ENCODE measurements around the gene LRIG1.

The LRIG1 gene

GRCh38 chr3:66538390-66538789, 37.6 kb upstream of the LRIG1 start:
- Histone ChIP-seq H3K36me3 (ENCODE audit: control insufficient read depth, insufficient read depth, low read length) (no peaks in the 10 kb centered on the region), H3K27me3 (replicated peaks; ENCODE audit: control insufficient read depth, insufficient read depth, low read length) (no peaks in the 10 kb centered on the region), H3K4me3 (replicated peaks; ENCODE audit: low read depth, low read length) (no peak overlapping the region)
- TF ChIP-seq, protein P1, sequence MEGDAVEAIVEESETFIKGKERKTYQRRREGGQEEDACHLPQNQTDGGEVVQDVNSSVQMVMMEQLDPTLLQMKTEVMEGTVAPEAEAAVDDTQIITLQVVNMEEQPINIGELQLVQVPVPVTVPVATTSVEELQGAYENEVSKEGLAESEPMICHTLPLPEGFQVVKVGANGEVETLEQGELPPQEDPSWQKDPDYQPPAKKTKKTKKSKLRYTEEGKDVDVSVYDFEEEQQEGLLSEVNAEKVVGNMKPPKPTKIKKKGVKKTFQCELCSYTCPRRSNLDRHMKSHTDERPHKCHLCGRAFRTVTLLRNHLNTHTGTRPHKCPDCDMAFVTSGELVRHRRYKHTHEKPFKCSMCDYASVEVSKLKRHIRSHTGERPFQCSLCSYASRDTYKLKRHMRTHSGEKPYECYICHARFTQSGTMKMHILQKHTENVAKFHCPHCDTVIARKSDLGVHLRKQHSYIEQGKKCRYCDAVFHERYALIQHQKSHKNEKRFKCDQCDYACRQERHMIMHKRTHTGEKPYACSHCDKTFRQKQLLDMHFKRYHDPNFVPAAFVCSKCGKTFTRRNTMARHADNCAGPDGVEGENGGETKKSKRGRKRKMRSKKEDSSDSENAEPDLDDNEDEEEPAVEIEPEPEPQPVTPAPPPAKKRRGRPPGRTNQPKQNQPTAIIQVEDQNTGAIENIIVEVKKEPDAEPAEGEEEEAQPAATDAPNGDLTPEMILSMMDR (IDR thresholded peaks at IDR 0.05; ENCODE audit: insufficient read depth, low read length, poor library complexity, severe bottlenecking), result no peak
- no peak for DNase-seq (ENCODE audit: extremely low read depth, insufficient read length)

- TF ChIP-seq, protein P1 (IDR thresholded peaks at IDR 0.05; ENCODE audit: insufficient read depth, low read length, poor library complexity, severe bottlenecking), result no peak
Measured at GRCh38 chr3:66537735-66538134, 36.9 kb upstream of the LRIG1 start.

DNA sequence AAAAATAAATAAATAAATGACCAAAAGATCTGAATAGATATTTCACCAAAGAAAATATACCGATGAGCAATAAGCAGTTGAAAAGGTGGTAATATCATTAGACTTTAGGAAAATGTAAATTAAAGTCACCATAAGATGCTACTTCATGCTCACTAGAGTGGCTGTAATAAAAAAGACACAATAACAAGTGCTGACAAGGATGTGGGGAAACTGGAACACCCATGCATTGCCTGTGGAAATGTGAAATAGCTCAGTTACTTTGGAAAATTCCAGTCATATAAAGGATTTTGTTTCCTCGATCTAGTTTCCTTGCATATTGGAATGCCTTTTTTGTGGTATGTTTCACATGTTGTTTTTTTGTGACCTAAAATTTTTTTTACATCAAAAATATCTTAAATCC, 36.0 kb upstream of the LRIG1 start:
- DNase-seq (ENCODE audit: extremely low read depth, insufficient read length), result no peak
- TF ChIP-seq, protein P1 (IDR thresholded peaks at IDR 0.05; ENCODE audit: insufficient read depth, low read length, poor library complexity, severe bottlenecking), result no peak
- H3K27me3 ChIP-seq (replicated peaks; ENCODE audit: control insufficient read depth, insufficient read depth, low read length), result no peaks in the 10 kb centered on the region
- H3K4me3 ChIP-seq (replicated peaks; ENCODE audit: low read depth, low read length), result no peak overlapping the region
- no peaks in the 10 kb centered on the region for H3K36me3 ChIP-seq (ENCODE audit: control insufficient read depth, insufficient read depth, low read length)

More at GRCh38 chr3:66537735-66538134, 36.9 kb upstream of the LRIG1 start:
- H3K4me3 ChIP-seq (replicated peaks; ENCODE audit: low read depth, low read length), result no peak overlapping the region
- DNase-seq (ENCODE audit: extremely low read depth, insufficient read length), result no peak
- H3K36me3 ChIP-seq (ENCODE audit: control insufficient read depth, insufficient read depth, low read length), result no peaks in the 10 kb centered on the region
- no peaks in the 10 kb centered on the region for H3K27me3 ChIP-seq (replicated peaks; ENCODE audit: control insufficient read depth, insufficient read depth, low read length)

DNA sequence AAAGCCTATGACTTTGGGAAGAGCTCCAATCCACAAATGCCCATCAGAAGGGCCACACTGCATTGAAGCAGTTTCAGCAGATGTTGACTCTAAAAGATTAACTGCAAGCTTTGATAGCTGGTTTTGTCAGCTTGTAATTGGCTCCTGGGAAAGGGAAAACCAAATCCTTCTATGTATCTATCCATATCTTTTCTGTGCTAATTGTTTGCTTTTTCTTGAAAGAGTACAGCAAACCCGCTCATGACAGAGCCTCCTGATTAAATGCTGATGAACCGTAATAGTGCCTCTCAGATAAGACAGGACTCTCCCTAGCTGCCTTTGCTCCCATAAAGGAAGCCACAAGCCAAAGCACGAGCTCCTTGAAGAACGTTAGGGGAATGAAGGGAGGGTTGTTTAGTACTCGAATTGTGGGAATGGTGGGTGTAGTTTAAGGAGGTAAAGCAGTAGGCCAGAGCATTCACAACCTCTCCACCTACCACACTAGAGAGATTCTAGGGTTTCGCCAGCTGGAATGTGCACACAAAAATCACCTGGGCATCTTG, 33.6 kb upstream of the LRIG1 start:
- TF ChIP-seq, protein P1 (IDR thresholded peaks at IDR 0.05; ENCODE audit: insufficient read depth, low read length, poor library complexity, severe bottlenecking), result no peak
- Histone ChIP-seq H3K36me3 (ENCODE audit: control insufficient read depth, insufficient read depth, low read length) (no peaks in the 10 kb centered on the region), H3K4me3 (replicated peaks; ENCODE audit: low read depth, low read length) (no peak overlapping the region), H3K27me3 (replicated peaks; ENCODE audit: control insufficient read depth, insufficient read depth, low read length) (no peaks in the 10 kb centered on the region)
- DNase-seq (ENCODE audit: extremely low read depth, insufficient read length), result no peak

GRCh38 chr3:66532613-66533012, 31.8 kb upstream of the LRIG1 start:
- Histone ChIP-seq H3K27me3 (replicated peaks; ENCODE audit: control insufficient read depth, insufficient read depth, low read length) (no peaks in the 10 kb centered on the region), H3K36me3 (ENCODE audit: control insufficient read depth, insufficient read depth, low read length) (no peaks in the 10 kb centered on the region), H3K4me3 (replicated peaks; ENCODE audit: low read depth, low read length) (no peak overlapping the region)
- TF ChIP-seq, protein P1 (IDR thresholded peaks at IDR 0.05; ENCODE audit: insufficient read depth, low read length, poor library complexity, severe bottlenecking), result no peak
- DNase-seq (ENCODE audit: extremely low read depth, insufficient read length), result no peak

DNA sequence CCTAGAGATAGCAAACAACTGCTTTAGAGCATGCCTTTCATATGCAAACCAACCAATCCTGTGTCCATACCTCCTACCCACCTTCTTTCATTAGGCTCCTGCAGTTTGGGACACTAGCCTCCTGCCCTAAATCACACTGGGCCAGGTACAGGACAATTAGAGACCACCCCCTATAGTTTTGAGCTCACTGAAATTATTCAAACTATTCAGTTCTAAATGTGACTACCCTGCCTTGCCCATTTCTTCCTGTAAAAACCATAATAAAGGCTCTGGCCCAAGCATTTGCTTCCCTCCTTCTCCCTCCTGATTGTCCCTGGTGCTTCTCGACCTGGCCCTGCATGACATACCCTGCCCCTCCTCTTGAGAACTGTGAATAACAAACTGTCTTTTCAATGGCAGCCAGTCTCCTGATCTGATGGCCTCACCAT, 31.4 kb upstream of the LRIG1 start:
- DNase-seq (ENCODE audit: extremely low read depth, insufficient read length), result no peak
- H3K36me3 ChIP-seq (ENCODE audit: control insufficient read depth, insufficient read depth, low read length), result no peaks in the 10 kb centered on the region
- TF ChIP-seq, protein P1 (IDR thresholded peaks at IDR 0.05; ENCODE audit: insufficient read depth, low read length, poor library complexity, severe bottlenecking), result no peak
- no peaks in the 10 kb centered on the region for H3K27me3 ChIP-seq (replicated peaks; ENCODE audit: control insufficient read depth, insufficient read depth, low read length)
- H3K4me3 ChIP-seq (replicated peaks; ENCODE audit: low read depth, low read length), result no peak overlapping the region

All from GM06990 (cell line).